ENCODE results near the gene CHCHD6.

The CHCHD6 gene

DNA sequence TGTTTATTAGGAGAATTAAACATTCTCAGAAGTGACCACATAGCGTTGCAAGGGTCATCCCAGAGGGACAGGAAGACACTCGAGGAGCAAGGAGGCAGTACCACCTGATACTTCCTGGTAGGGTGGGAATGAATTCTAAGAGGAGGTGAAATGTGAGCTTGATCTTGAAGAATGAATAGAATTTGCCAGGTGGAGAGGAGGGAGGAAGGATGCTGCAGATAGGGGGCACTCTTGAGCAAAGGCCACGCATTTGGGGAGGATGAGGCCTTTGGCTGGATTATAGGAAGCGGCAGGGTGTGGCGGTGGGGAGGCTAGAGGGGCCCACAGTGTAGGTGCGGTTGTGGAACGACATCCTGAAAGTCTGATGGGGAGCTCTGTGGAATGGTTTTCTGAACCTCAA, 33.5 kb downstream of the CHCHD6 start:
- no peaks in the 10 kb centered on the region for H3K4me1 ChIP-seq (ENCODE audit: control insufficient read depth, insufficient read depth, low read length, poor library complexity, severe bottlenecking)
- no peaks in the 10 kb centered on the region for H3K36me3 ChIP-seq (ENCODE audit: control insufficient read depth, insufficient read depth, low read length)
- DNase-seq, result no peak
- no peak overlapping the region for H3K4me3 ChIP-seq (ENCODE audit: insufficient read depth, low read depth, low read length, poor library complexity, severe bottlenecking)
- no peak overlapping the region for H3K27ac ChIP-seq (ENCODE audit: insufficient read depth, low read length, poor library complexity, severe bottlenecking)
- H3K9me3 ChIP-seq (ENCODE audit: control insufficient read depth, low read length), result no peaks in the 10 kb centered on the region
- H3K27me3 ChIP-seq (replicated peaks; ENCODE audit: control insufficient read depth, insufficient read depth, low read length, poor library complexity, severe bottlenecking), result no peaks in the 10 kb centered on the region

- H3K4me3 ChIP-seq (ENCODE audit: insufficient read depth, low read depth, low read length, poor library complexity, severe bottlenecking), result no peak overlapping the region
- H3K4me1 ChIP-seq (ENCODE audit: control insufficient read depth, insufficient read depth, low read length, poor library complexity, severe bottlenecking), result no peaks in the 10 kb centered on the region
- H3K9me3 ChIP-seq (ENCODE audit: control insufficient read depth, low read length), result no peaks in the 10 kb centered on the region
- no peaks in the 10 kb centered on the region for H3K36me3 ChIP-seq (ENCODE audit: control insufficient read depth, insufficient read depth, low read length)
- H3K27me3 ChIP-seq (replicated peaks; ENCODE audit: control insufficient read depth, insufficient read depth, low read length, poor library complexity, severe bottlenecking), result no peaks in the 10 kb centered on the region
- no peak for DNase-seq
- H3K27ac ChIP-seq (ENCODE audit: insufficient read depth, low read length, poor library complexity, severe bottlenecking), result no peak overlapping the region
Measured at GRCh38 chr3:126742057-126742456, 38.0 kb downstream of the CHCHD6 start.

- no peaks in the 10 kb centered on the region for H3K9me3 ChIP-seq (ENCODE audit: control insufficient read depth, low read length)
- no peak for DNase-seq
- H3K36me3 ChIP-seq (ENCODE audit: control insufficient read depth, insufficient read depth, low read length), result no peaks in the 10 kb centered on the region
- no peak overlapping the region for H3K27ac ChIP-seq (ENCODE audit: insufficient read depth, low read length, poor library complexity, severe bottlenecking)
- no peak overlapping the region for H3K4me3 ChIP-seq (ENCODE audit: insufficient read depth, low read depth, low read length, poor library complexity, severe bottlenecking)
- no peaks in the 10 kb centered on the region for H3K4me1 ChIP-seq (ENCODE audit: control insufficient read depth, insufficient read depth, low read length, poor library complexity, severe bottlenecking)
- H3K27me3 ChIP-seq (replicated peaks; ENCODE audit: control insufficient read depth, insufficient read depth, low read length, poor library complexity, severe bottlenecking), result no peaks in the 10 kb centered on the region
Measured at GRCh38 chr3:126743350-126743749, 39.3 kb downstream of the CHCHD6 start.

DNA sequence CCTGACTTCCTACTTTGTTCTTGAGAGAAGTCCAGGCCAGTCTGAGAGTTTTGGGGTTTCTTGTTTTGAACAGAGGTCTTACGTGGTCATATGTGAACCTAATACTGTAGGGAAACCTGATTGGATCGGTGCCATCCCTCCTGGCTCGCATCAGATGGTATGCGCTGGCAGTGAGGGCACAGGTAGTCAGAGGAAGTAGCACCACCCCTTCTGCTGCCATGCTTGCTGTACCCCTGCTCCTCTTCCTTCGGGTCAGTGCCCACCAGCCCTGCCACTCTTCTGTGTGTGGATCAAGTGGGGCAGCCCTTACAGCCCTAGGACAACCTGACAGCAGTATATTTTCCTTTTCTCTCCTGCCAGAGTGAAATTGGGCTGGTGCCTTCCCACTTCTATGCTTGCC, 39.7 kb downstream of the CHCHD6 start:
- Histone ChIP-seq H3K27me3 (replicated peaks; ENCODE audit: control insufficient read depth, insufficient read depth, low read length, poor library complexity, severe bottlenecking) (no peaks in the 10 kb centered on the region), H3K4me3 (ENCODE audit: insufficient read depth, low read depth, low read length, poor library complexity, severe bottlenecking) (no peak overlapping the region), H3K36me3 (ENCODE audit: control insufficient read depth, insufficient read depth, low read length) (no peaks in the 10 kb centered on the region), H3K27ac (ENCODE audit: insufficient read depth, low read length, poor library complexity, severe bottlenecking) (no peak overlapping the region), H3K9me3 (ENCODE audit: control insufficient read depth, low read length) (no peaks in the 10 kb centered on the region), H3K4me1 (ENCODE audit: control insufficient read depth, insufficient read depth, low read length, poor library complexity, severe bottlenecking) (no peaks in the 10 kb centered on the region)
- DNase-seq, result no peak

- no peaks in the 10 kb centered on the region for H3K27me3 ChIP-seq (replicated peaks; ENCODE audit: control insufficient read depth, insufficient read depth, low read length, poor library complexity, severe bottlenecking)
- H3K27ac ChIP-seq (ENCODE audit: insufficient read depth, low read length, poor library complexity, severe bottlenecking), result no peak overlapping the region
- no peaks in the 10 kb centered on the region for H3K4me1 ChIP-seq (ENCODE audit: control insufficient read depth, insufficient read depth, low read length, poor library complexity, severe bottlenecking)
- H3K9me3 ChIP-seq (ENCODE audit: control insufficient read depth, low read length), result no peaks in the 10 kb centered on the region
- H3K36me3 ChIP-seq (ENCODE audit: control insufficient read depth, insufficient read depth, low read length), result no peaks in the 10 kb centered on the region
- no peak overlapping the region for H3K4me3 ChIP-seq (ENCODE audit: insufficient read depth, low read depth, low read length, poor library complexity, severe bottlenecking)
- DNase-seq, result no peak
Measured at GRCh38 chr3:126745760-126746394, 41.8 kb downstream of the CHCHD6 start.

DNA sequence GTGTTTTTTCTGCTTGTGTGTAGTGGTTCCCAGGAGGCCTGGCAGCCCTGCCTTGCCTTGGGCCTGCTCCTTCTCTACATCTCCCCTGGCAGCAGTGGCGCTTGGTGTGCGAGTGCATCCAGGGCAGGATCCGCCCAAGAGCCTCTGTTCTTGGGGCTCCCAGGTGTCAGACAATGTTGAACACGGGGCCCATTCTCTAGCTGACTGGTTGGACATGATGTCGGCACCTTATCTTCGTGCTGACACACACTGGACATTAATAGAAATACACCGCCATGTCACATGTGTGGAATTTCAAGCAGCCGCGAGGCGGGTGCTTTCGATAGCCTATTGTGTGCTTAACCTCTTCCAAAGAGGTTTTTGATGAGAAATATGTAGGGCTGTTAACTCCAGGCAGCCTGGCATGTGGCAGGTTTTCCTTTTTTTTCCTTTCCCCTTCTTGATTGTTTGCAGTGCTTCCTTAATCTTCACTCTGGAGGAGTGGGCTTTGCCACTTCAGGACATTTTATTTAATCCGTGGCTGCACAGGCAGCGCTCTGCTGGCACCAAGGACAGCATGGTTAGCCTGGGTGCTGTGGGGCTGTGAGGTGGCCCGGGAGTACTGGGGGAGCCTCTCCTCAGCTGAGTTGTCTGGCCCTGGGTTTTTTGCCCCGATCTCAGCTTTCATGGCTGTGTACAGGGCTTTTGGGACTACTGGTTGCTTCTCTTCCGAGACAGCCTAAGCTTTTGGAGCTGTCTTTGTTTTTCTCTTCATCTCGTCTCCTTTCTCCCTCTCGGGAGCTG, 42.5 kb downstream of the CHCHD6 start:
- H3K4me1 ChIP-seq (ENCODE audit: control insufficient read depth, insufficient read depth, low read length, poor library complexity, severe bottlenecking), result no peaks in the 10 kb centered on the region
- DNase-seq, result no peak
- no peaks in the 10 kb centered on the region for H3K27me3 ChIP-seq (replicated peaks; ENCODE audit: control insufficient read depth, insufficient read depth, low read length, poor library complexity, severe bottlenecking)
- no peak overlapping the region for H3K27ac ChIP-seq (ENCODE audit: insufficient read depth, low read length, poor library complexity, severe bottlenecking)
- no peak overlapping the region for H3K4me3 ChIP-seq (ENCODE audit: insufficient read depth, low read depth, low read length, poor library complexity, severe bottlenecking)
- H3K36me3 ChIP-seq (ENCODE audit: control insufficient read depth, insufficient read depth, low read length), result no peaks in the 10 kb centered on the region
- H3K9me3 ChIP-seq (ENCODE audit: control insufficient read depth, low read length), result no peaks in the 10 kb centered on the region

GRCh38 chr3:126747768-126748167, 43.7 kb downstream of the CHCHD6 start:
- Histone ChIP-seq H3K4me3 (ENCODE audit: insufficient read depth, low read depth, low read length, poor library complexity, severe bottlenecking) (no peak overlapping the region), H3K4me1 (ENCODE audit: control insufficient read depth, insufficient read depth, low read length, poor library complexity, severe bottlenecking) (no peaks in the 10 kb centered on the region), H3K27ac (ENCODE audit: insufficient read depth, low read length, poor library complexity, severe bottlenecking) (no peak overlapping the region), H3K9me3 (ENCODE audit: control insufficient read depth, low read length) (no peaks in the 10 kb centered on the region), H3K27me3 (replicated peaks; ENCODE audit: control insufficient read depth, insufficient read depth, low read length, poor library complexity, severe bottlenecking) (no peaks in the 10 kb centered on the region), H3K36me3 (ENCODE audit: control insufficient read depth, insufficient read depth, low read length) (no peaks in the 10 kb centered on the region)
- DNase-seq, result no peak

DNA sequence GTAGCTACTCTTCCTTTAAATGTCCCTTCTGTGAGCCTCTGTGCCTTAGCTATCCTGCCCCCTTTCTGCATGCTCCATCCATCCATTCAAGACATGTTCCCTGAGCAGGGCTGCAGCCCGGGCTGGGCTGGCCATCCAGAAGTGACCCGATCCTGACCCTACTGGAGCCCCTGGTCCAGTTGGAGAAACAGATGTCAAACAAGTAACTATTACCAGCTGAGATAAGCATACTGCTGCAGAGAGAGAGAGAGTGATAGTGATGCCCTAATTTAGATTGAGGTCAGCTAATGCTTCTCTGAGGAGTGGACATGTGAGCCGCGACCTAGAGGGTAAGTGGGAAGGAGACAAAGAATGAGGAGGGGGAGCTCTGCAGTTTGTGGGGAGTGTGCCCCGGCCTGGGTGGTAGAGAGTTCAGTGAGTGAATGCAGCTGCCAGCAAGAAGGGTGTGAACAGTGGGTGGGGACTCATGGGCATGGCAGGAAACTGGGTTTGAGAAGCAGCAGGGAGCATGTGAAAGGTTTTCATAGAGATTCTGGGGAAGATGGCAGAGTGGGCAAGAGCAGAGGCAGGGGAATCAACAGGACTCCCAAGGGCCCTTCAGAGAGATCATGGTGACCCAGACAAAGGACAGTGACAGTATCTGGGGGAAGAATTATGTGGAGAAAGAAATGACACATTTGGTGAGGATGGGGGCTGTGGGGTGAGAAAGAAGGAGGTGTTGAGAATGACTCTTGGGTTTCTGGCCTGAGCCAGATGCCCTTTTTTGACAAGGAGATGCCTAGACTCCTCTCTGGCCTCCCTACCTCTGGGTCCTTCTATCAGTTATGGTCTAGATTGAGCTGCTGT, 44.9 kb downstream of the CHCHD6 start:
- no peaks in the 10 kb centered on the region for H3K4me1 ChIP-seq (ENCODE audit: control insufficient read depth, insufficient read depth, low read length, poor library complexity, severe bottlenecking)
- H3K4me3 ChIP-seq (ENCODE audit: insufficient read depth, low read depth, low read length, poor library complexity, severe bottlenecking), result no peak overlapping the region
- no peaks in the 10 kb centered on the region for H3K27me3 ChIP-seq (replicated peaks; ENCODE audit: control insufficient read depth, insufficient read depth, low read length, poor library complexity, severe bottlenecking)
- H3K27ac ChIP-seq (ENCODE audit: insufficient read depth, low read length, poor library complexity, severe bottlenecking), result no peak overlapping the region
- no peaks in the 10 kb centered on the region for H3K9me3 ChIP-seq (ENCODE audit: control insufficient read depth, low read length)
- DNase-seq, result no peak
- H3K36me3 ChIP-seq (ENCODE audit: control insufficient read depth, insufficient read depth, low read length), result no peaks in the 10 kb centered on the region

DNA sequence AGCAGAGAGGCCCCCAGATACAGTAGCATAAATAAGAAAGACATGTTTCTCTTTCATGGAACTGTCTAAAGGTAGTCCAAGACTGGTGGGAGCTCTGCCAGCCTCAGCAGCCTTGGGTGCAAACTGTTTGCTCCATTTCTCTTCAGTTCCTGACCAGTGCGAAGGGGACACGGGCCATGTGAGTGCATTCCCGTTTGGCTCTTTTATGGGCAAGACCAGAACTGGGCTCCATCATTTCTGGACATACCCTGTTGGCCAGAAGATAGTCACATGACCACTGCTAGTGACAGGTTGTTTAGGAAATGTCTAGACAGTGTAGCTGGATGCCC, 45.5 kb downstream of the CHCHD6 start:
- DNase-seq, result no peak
- H3K4me1 ChIP-seq (ENCODE audit: control insufficient read depth, insufficient read depth, low read length, poor library complexity, severe bottlenecking), result no peaks in the 10 kb centered on the region
- no peaks in the 10 kb centered on the region for H3K36me3 ChIP-seq (ENCODE audit: control insufficient read depth, insufficient read depth, low read length)
- no peaks in the 10 kb centered on the region for H3K27me3 ChIP-seq (replicated peaks; ENCODE audit: control insufficient read depth, insufficient read depth, low read length, poor library complexity, severe bottlenecking)
- no peak overlapping the region for H3K4me3 ChIP-seq (ENCODE audit: insufficient read depth, low read depth, low read length, poor library complexity, severe bottlenecking)
- H3K9me3 ChIP-seq (ENCODE audit: control insufficient read depth, low read length), result no peaks in the 10 kb centered on the region
- H3K27ac ChIP-seq (ENCODE audit: insufficient read depth, low read length, poor library complexity, severe bottlenecking), result no peak overlapping the region

Data from effector memory CD4-positive, alpha-beta T cell (primary cell).